GM23248 (cell line): ENCODE measurements around the gene KLHDC8B.

Source experiments
- EZH2 ChIP-seq: fragments of 200-600 bp; sonication (generic); IDR thresholded peaks from 2 replicates; pipeline ENCODE4 v1.6.1; 2018; ENCODE audit warnings: antibody characterized with exemption, mild to moderate bottlenecking; ENCODE audit not compliant: insufficient read depth, poor library complexity, severe bottlenecking
- EZH2phosphoT487 ChIP-seq: fragments of 200-600 bp; sonication (generic); IDR thresholded peaks from 2 replicates; pipeline ENCODE4 v1.6.1; 2018; ENCODE audit warnings: antibody characterized with exemption, moderate library complexity, mild to moderate bottlenecking, low read depth; ENCODE audit not compliant: insufficient read depth

DNA sequence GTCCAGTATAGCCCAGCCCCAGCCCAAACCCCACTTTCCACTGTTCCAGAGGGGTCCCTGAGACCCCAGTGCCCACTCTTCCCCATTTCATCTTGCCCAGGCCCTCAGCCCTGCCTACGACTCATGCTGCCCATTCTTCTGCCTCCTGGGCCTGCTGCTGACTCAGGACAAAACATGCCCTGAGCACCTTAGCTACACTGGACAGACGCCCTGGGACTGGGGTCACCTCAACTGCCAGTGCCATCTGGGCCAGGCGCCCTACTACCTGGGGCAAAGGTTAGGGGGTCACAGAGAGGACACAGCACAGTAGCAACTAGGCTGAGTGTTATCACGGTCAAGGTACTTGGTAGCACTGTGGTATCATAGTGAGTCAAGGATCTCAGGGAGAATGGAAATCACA, 35.9 kb upstream of the KLHDC8B start:
- TF ChIP-seq EZH2 (no peak), EZH2phosphoT487 (no peak)
